HEK293 (cell line): ENCODE data around the gene KCTD12.
"Not testable (repeated sequence)": the region's sequence is repeated elsewhere in the genome, so short reads cannot be mapped to it uniquely, and the experiment has no call there.

Experiments
- CTCF ChIA-PET: fragments of 350-600 bp; formaldehyde crosslinking; extraction: SDS; loops from one replicate; lab custom pipeline; 2021; ENCODE audit warnings: antibody characterized with exemption; lab: Yijun Ruan, JAX
- POLR2A ChIA-PET: fragments of 300-600 bp; formaldehyde crosslinking; extraction: SDS; loops from one replicate; lab custom pipeline; 2020; ENCODE audit warnings: antibody characterized with exemption, inconsistent platforms; lab: Yijun Ruan, JAX
- H3K27ac ChIP-seq: fragments of 200-500 bp; sonication (Bioruptor generic); 2 replicates; pipeline ENCODE4 v1.5.1; 2014; ENCODE audit warnings: low read depth, low read length, control low read depth, inconsistent platforms; ENCODE audit errors: extremely low read depth
- H3K36me3 ChIP-seq, 2 experiments: fragments of 200-500 bp in 1 of 2; sonication (Bioruptor generic) in 1 of 2; 1 replicate in 1 of 2; 2 replicates in 1 of 2; pipeline ENCODE4 v1.5.1; 2014 to 2017; ENCODE audit warnings: inconsistent platforms in 2 of 2, low read length in 2 of 2; ENCODE audit not compliant: control insufficient read depth in 2 of 2, insufficient read depth in 1 of 2
- H3K4me1 ChIP-seq: fragments of 200-500 bp; sonication (Bioruptor generic); 2 replicates; pipeline ENCODE4 v1.5.1; 2014; ENCODE audit warnings: mild to moderate bottlenecking, low read length, inconsistent platforms; ENCODE audit not compliant: control insufficient read depth, insufficient read depth
- H3K4me3 ChIP-seq: 2 replicates; pipeline ENCODE4 v1.5.1; 2011; ENCODE audit warnings: low read depth, mild to moderate bottlenecking, control low read depth, low read length, moderate library complexity
- H3K9me3 ChIP-seq: fragments of 200-500 bp; sonication (Bioruptor generic); 2 replicates; pipeline ENCODE4 v1.5.1; 2014; ENCODE audit warnings: low read depth, low read length, inconsistent platforms; ENCODE audit not compliant: control insufficient read depth, insufficient read depth
- PRDM6 ChIP-seq: fragments of 450-650 bp; formaldehyde crosslinking; IDR thresholded peaks from 2 replicates; pipeline ENCODE4 v1.5.1; 2017; ENCODE audit warnings: missing biosample characterization, missing genetic modification characterization
- SCRT1 ChIP-seq: fragments of 450-650 bp; formaldehyde crosslinking; IDR thresholded peaks from 2 replicates; pipeline ENCODE4 v1.5.1; 2016; ENCODE audit warnings: missing biosample characterization, missing genetic modification characterization, borderline replicate concordance
- SETDB1 ChIP-seq: IDR thresholded peaks from one replicate; pipeline ENCODE4 v1.6.1; 2017; ENCODE audit warnings: mild to moderate bottlenecking, low read length, moderate library complexity, mixed read lengths; ENCODE audit not compliant: insufficient read length
- ZBTB48 ChIP-seq: fragments of 450-650 bp; formaldehyde crosslinking; IDR thresholded peaks from 2 replicates; pipeline ENCODE4 v1.5.1; 2016; ENCODE audit warnings: missing biosample characterization, missing genetic modification characterization
- ZNF335 ChIP-seq: fragments of 450-650 bp; formaldehyde crosslinking; conservative IDR thresholded peaks from 2 replicates; pipeline ENCODE4 v1.5.1; 2016; ENCODE audit warnings: missing biosample characterization, missing genetic modification characterization
- ZNF449 ChIP-seq: fragments of 450-650 bp; formaldehyde crosslinking; IDR thresholded peaks from 2 replicates; pipeline ENCODE4 v1.5.1; 2017; ENCODE audit warnings: missing biosample characterization, mild to moderate bottlenecking, missing genetic modification characterization, moderate library complexity
- ZNF501 ChIP-seq: fragments of 450-650 bp; formaldehyde crosslinking; IDR thresholded peaks from 2 replicates; pipeline ENCODE4 v1.5.1; 2016; ENCODE audit warnings: missing biosample characterization, missing genetic modification characterization
- ZNF513 ChIP-seq: fragments of 450-650 bp; IDR thresholded peaks from 2 replicates; pipeline ENCODE4 v1.5.1; 2018; ENCODE audit warnings: missing biosample characterization, missing genetic modification characterization
- ZNF629 ChIP-seq: fragments of 450-650 bp; formaldehyde crosslinking; IDR thresholded peaks from 2 replicates; pipeline ENCODE4 v1.5.1; 2017; ENCODE audit warnings: missing biosample characterization, missing genetic modification characterization
- ZNF707 ChIP-seq: fragments of 450-650 bp; formaldehyde crosslinking; IDR thresholded peaks from 2 replicates; pipeline ENCODE4 v1.5.1; 2016; ENCODE audit warnings: missing biosample characterization, missing genetic modification characterization
- TF ChIP-seq, protein P1 (sequence below): fragments of 450-650 bp; formaldehyde crosslinking; IDR thresholded peaks from 2 replicates; pipeline ENCODE4 v1.5.1; 2016; ENCODE audit warnings: missing biosample characterization, missing genetic modification characterization

The KCTD12 gene

DNA sequence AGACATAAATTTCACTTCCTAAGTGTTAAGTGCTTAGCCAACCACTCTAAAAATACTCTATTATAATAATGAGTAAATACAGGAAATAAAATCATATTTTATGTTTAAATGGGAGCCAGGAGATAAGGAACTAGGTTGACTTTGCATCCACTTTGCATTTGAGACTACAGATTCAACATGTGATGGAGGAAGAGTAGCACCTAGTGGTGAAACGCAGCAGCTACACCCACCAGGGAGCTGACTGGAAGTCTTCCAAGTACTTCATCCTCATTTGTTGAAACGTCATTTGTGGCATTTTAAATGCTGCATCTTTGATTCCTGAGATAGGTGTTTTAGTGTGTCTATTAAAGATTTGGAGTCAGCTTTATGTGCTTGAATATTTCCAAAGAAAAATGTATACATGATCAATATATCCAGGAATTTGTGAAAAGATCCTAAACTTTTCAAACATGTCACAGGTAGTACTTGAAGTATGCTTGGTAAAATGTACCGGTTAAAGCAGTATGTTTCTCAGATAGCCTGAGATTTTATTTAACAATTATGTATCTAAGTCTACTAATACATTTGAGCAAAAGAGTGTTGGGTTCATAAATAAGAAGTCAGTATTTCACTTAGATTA, 17.4 kb upstream of the KCTD12 start (continued):
- TF ChIP-seq ZNF513 (tag by site-specific recombination) (peak; percentile 58; the same call in 1 of the 2 replicates), ZNF629 (tag by site-specific recombination) (peak; percentile 36; the same call in 1 of the 2 replicates)

- H3K4me3 ChIP-seq, H3K4me1 ChIP-seq, H3K9me3 ChIP-seq, H3K27ac ChIP-seq, POLR2A ChIA-PET, H3K36me3 ChIP-seq: not testable (repeated sequence)
- CTCF ChIA-PET, result interaction anchor here (0.6 to 1.5 kb wide), 2 partner anchors 81 to 690 kb away, joined by 6 to 8 read pairs; no protein-coding TSS in a partner anchor
- peak; percentile 70 for TF ChIP-seq SETDB1
- TF ChIP-seq ZNF707 (tag by site-specific recombination), result peak; percentile 89
These were observed 12.9 kb upstream of the KCTD12 start for GRCh38 chr13:76899066-76899465.

- H3K4me3 ChIP-seq, POLR2A ChIA-PET, H3K4me1 ChIP-seq, H3K9me3 ChIP-seq, CTCF ChIA-PET, H3K36me3 ChIP-seq, H3K27ac ChIP-seq: not testable (repeated sequence)
These were observed 11.0 kb upstream of the KCTD12 start for GRCh38 chr13:76897171-76897570.

DNA sequence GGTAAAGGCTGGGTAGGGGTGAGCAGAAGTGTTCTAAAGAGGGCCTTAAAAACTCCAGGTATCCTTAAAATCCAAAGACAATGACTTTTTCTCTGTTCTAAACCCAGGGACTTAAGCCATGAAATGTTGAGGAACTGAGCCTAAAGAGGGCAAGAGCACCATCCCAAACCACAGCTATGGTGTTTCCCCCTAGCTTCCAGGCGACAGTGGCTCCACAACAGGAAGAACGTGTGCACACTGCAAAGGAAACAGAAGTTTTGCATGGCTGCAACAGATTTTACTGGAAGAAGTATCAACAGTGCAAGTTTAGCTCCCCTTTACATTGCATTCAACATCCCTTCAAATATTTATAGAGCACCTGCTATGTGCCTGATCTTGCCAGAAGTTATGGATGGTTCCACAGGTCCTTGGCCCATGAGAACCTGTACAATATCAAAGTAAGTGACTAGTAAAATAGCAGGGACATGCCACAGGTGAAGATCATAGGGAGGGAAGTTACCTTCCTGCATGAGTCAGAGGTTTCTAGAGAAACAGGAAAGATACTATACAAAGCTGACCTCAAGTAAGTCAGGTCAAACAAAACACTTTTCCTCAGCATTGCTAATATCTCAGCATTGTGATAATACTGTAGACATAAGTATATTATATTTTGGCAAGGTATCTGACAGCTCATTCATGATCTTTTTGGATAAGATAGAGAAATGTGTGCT, 8.4 kb upstream of the KCTD12 start:
- Histone ChIP-seq H3K9me3 (no peaks in the 10 kb centered on the region), H3K4me3 (no peak overlapping the region), H3K36me3 (no peaks in the 10 kb centered on the region), H3K4me1 (no peaks in the 10 kb centered on the region), H3K27ac (no peak overlapping the region)
- CTCF ChIA-PET, result interaction anchor here (0.6 to 1.1 kb wide), 3 partner anchors 9 to 187 kb away, joined by 3 to 4 read pairs (median 3); no protein-coding TSS in a partner anchor
- TF ChIP-seq ZNF335 (tag by site-specific recombination), result no peak
- TF ChIP-seq SCRT1 (tag by site-specific recombination), result no peak
- TF ChIP-seq ZBTB48 (tag by site-specific recombination), result no peak
- TF ChIP-seq ZNF501 (tag by site-specific recombination), result no peak
- POLR2A ChIA-PET, result no interaction called here

DNA sequence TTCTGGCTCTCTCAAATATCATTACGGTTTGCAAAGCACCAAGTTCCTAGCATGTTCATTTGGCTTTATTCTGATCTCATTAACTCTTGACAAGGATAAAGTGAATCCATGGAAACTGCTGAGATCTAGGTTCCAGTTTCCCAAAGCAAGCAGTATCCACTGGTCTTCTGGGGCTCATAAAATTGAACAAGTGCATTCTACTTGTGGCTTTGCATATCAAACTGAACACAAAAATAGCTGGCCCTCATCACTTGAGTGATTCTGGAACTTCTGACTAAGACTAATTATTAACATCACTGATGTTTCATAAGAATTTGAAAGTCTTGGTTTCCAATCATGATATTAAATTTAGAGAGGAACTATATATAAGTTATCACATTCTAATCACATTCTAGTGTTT, 6.3 kb upstream of the KCTD12 start:
- no peak overlapping the region for H3K27ac ChIP-seq
- H3K4me3 ChIP-seq, result no peak overlapping the region
- CTCF ChIA-PET, result no interaction called here
- POLR2A ChIA-PET, result no interaction called here
- H3K9me3 ChIP-seq, result no peaks in the 10 kb centered on the region
- no peaks in the 10 kb centered on the region for H3K4me1 ChIP-seq
- no peaks in the 10 kb centered on the region for H3K36me3 ChIP-seq
- TF ChIP-seq, protein P1, sequence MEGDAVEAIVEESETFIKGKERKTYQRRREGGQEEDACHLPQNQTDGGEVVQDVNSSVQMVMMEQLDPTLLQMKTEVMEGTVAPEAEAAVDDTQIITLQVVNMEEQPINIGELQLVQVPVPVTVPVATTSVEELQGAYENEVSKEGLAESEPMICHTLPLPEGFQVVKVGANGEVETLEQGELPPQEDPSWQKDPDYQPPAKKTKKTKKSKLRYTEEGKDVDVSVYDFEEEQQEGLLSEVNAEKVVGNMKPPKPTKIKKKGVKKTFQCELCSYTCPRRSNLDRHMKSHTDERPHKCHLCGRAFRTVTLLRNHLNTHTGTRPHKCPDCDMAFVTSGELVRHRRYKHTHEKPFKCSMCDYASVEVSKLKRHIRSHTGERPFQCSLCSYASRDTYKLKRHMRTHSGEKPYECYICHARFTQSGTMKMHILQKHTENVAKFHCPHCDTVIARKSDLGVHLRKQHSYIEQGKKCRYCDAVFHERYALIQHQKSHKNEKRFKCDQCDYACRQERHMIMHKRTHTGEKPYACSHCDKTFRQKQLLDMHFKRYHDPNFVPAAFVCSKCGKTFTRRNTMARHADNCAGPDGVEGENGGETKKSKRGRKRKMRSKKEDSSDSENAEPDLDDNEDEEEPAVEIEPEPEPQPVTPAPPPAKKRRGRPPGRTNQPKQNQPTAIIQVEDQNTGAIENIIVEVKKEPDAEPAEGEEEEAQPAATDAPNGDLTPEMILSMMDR (tag by site-specific recombination), result no peak
- TF ChIP-seq PRDM6 (tag by site-specific recombination), result no peak
- TF ChIP-seq ZNF449 (tag by site-specific recombination), result no peak
